ENCODE data around the gene AKR1D1.
"Not testable (repeated sequence)": the region's sequence is repeated elsewhere in the genome, so short reads cannot be mapped to it uniquely, and the experiment has no call there.

The AKR1D1 gene

GRCh38 chr7:138126928-138127327 is 50.7 kb downstream of the AKR1D1 start:
- FAIRE-seq: no peak
- TF ChIP-seq POLR2A (IDR thresholded peaks at IDR 0.05; ENCODE audit: low read depth, low read length) (no peak), TAF1 (IDR thresholded peaks at IDR 0.05; ENCODE audit: borderline replicate concordance, low read depth, low read length) (no peak), POLR2AphosphoS5 (IDR thresholded peaks at IDR 0.05; ENCODE audit: low read depth, low read length) (no peak)
- no peak for DNase-seq (ENCODE audit: insufficient read length)

- DNase-seq (ENCODE audit: insufficient read length) (no peak), FAIRE-seq (no peak)
- TF ChIP-seq TAF1 (IDR thresholded peaks at IDR 0.05; ENCODE audit: borderline replicate concordance, low read depth, low read length) (no peak), POLR2AphosphoS5 (IDR thresholded peaks at IDR 0.05; ENCODE audit: low read depth, low read length) (no peak), POLR2A (IDR thresholded peaks at IDR 0.05; ENCODE audit: low read depth, low read length) (no peak)
Observed at GRCh38 chr7:138127996-138128395, 51.7 kb downstream of the AKR1D1 start.

- TF ChIP-seq POLR2AphosphoS5 (IDR thresholded peaks at IDR 0.05; ENCODE audit: low read depth, low read length) (no peak), POLR2A (IDR thresholded peaks at IDR 0.05; ENCODE audit: low read depth, low read length) (no peak), TAF1 (IDR thresholded peaks at IDR 0.05; ENCODE audit: borderline replicate concordance, low read depth, low read length) (no peak)
- no peak for DNase-seq (ENCODE audit: insufficient read length)
- no peak for FAIRE-seq
Observed at GRCh38 chr7:138129551-138130165, 53.4 kb downstream of the AKR1D1 start.

GRCh38 chr7:138137423-138138171 is 61.3 kb downstream of the AKR1D1 start:
- FAIRE-seq (peak; percentile 74), DNase-seq (ENCODE audit: insufficient read length) (no peak)
- TF ChIP-seq POLR2A (IDR thresholded peaks at IDR 0.05; ENCODE audit: low read depth, low read length): no peak

- no peak for DNase-seq (ENCODE audit: insufficient read length)
- peak; percentile 71 for FAIRE-seq
- TF ChIP-seq POLR2AphosphoS5 (IDR thresholded peaks at IDR 0.05; ENCODE audit: low read depth, low read length) (no peak), TAF1 (IDR thresholded peaks at IDR 0.05; ENCODE audit: borderline replicate concordance, low read depth, low read length) (no peak), POLR2A (IDR thresholded peaks at IDR 0.05; ENCODE audit: low read depth, low read length) (no peak)
Observed at GRCh38 chr7:138138244-138138643, 62.0 kb downstream of the AKR1D1 start.

- TF ChIP-seq POLR2A (IDR thresholded peaks at IDR 0.05; ENCODE audit: low read depth, low read length) (no peak), TAF1 (IDR thresholded peaks at IDR 0.05; ENCODE audit: borderline replicate concordance, low read depth, low read length) (no peak), POLR2AphosphoS5 (IDR thresholded peaks at IDR 0.05; ENCODE audit: low read depth, low read length) (no peak)
- no peak for DNase-seq (ENCODE audit: insufficient read length)
- no peak for FAIRE-seq
Observed at GRCh38 chr7:138142583-138143201, 66.4 kb downstream of the AKR1D1 start.

GRCh38 chr7:138144958-138145357 is 68.7 kb downstream of the AKR1D1 start:
- DNase-seq (ENCODE audit: insufficient read length): no peak
- no peak for FAIRE-seq

GRCh38 chr7:138146221-138146620 is 70.0 kb downstream of the AKR1D1 start:
- not testable (repeated sequence) for FAIRE-seq; DNase-seq (ENCODE audit: insufficient read length)

More at GRCh38 chr7:138144958-138145357, 68.7 kb downstream of the AKR1D1 start:
- TF ChIP-seq POLR2AphosphoS5 (IDR thresholded peaks at IDR 0.05; ENCODE audit: low read depth, low read length) (no peak), POLR2A (IDR thresholded peaks at IDR 0.05; ENCODE audit: low read depth, low read length) (no peak), TAF1 (IDR thresholded peaks at IDR 0.05; ENCODE audit: borderline replicate concordance, low read depth, low read length) (no peak)

- not testable (repeated sequence) for DNase-seq (ENCODE audit: insufficient read length); FAIRE-seq
Observed at GRCh38 chr7:138146757-138147734, 70.8 kb downstream of the AKR1D1 start.

- DNase-seq (ENCODE audit: insufficient read length) (no peak), FAIRE-seq (no peak)
Observed at GRCh38 chr7:138151731-138152577, 75.7 kb downstream of the AKR1D1 start.

GRCh38 chr7:138154661-138155060 is 78.4 kb downstream of the AKR1D1 start:
- DNase-seq (ENCODE audit: insufficient read length): no peak
- no peak for TF ChIP-seq POLR2AphosphoS5 (IDR thresholded peaks at IDR 0.05; ENCODE audit: low read depth, low read length)
- no peak for TF ChIP-seq POLR2A (IDR thresholded peaks at IDR 0.05; ENCODE audit: low read depth, low read length)
- TF ChIP-seq TAF1 (IDR thresholded peaks at IDR 0.05; ENCODE audit: borderline replicate concordance, low read depth, low read length): no peak
- FAIRE-seq: no peak

More at GRCh38 chr7:138151731-138152577, 75.7 kb downstream of the AKR1D1 start:
- TF ChIP-seq POLR2AphosphoS5 (IDR thresholded peaks at IDR 0.05; ENCODE audit: low read depth, low read length) (no peak), POLR2A (IDR thresholded peaks at IDR 0.05; ENCODE audit: low read depth, low read length) (no peak), TAF1 (IDR thresholded peaks at IDR 0.05; ENCODE audit: borderline replicate concordance, low read depth, low read length) (no peak)

All from GM12892 (cell line).